Breast epithelium (tissue), 3 donors: ENCODE measurements around the gene TBCC.

Source experiments
- POLR2A ChIP-seq: fragments of 450-650 bp; IDR thresholded peaks from one replicate; pipeline ENCODE4 v1.6.1; 2016; ENCODE audit warnings: antibody characterized with exemption, mild to moderate bottlenecking, moderate library complexity
- POLR2AphosphoS5 ChIP-seq, 3 donors: sonication (generic); formaldehyde crosslinking; IDR thresholded peaks; one replicate each; pipeline ENCODE4 v1.6.1; 2017; ENCODE audit warnings: antibody characterized with exemption in 3 of 3
- TF ChIP-seq, protein P1 (sequence below), 3 donors: fragments of 450-650 bp; IDR thresholded peaks; one replicate each; pipeline ENCODE4 v1.5.1; 2016 to 2017; ENCODE audit warnings: antibody characterized with exemption in 3 of 3, mild to moderate bottlenecking in 3 of 3, moderate library complexity in 3 of 3

DNA sequence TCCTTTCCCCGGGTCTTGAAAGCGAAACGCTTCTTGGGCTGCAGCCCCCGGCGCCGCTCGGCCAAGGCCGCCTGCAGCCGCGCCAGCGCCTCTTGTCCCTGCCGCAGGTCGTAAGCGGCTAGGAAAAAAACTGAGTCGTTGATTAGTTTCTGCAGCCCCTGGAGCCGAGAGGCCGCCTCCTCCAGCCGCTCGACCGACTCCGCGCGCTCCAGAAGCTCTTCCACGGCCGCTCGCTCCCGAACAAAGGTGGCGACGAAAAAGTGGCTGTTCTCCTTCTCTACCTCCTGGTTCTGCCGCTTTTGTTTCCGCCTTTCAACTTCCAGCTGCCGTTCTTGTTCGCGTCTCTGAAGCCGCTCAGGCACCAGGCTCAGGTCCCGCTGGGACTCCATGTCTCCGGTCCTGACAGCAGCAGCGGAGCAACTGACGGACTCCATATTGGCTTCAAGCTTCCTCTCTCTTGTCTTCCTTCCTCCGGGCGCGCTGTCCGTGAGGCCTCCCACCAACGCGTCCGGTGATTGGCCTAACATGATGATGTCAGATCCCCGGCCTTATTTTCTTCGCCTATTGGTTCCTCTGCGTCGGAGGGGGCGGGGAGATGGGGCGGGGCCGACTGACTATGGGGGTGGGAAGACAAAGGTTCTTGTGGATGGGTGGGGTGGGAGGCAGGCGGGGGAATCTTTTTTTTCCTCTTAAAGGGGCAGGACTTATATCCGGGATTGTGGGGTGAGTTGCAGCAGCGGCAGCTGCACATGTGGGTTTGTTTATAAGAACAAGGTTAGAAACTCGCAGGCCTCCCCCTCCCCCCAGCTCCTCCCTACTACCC, at the start of gene TBCC:
- TF ChIP-seq POLR2A (peak; percentile 75), POLR2AphosphoS5 (IDR thresholded peaks at IDR 0.05) (peak; percentile 91 to 98 (median 98))
- TF ChIP-seq, protein P1, sequence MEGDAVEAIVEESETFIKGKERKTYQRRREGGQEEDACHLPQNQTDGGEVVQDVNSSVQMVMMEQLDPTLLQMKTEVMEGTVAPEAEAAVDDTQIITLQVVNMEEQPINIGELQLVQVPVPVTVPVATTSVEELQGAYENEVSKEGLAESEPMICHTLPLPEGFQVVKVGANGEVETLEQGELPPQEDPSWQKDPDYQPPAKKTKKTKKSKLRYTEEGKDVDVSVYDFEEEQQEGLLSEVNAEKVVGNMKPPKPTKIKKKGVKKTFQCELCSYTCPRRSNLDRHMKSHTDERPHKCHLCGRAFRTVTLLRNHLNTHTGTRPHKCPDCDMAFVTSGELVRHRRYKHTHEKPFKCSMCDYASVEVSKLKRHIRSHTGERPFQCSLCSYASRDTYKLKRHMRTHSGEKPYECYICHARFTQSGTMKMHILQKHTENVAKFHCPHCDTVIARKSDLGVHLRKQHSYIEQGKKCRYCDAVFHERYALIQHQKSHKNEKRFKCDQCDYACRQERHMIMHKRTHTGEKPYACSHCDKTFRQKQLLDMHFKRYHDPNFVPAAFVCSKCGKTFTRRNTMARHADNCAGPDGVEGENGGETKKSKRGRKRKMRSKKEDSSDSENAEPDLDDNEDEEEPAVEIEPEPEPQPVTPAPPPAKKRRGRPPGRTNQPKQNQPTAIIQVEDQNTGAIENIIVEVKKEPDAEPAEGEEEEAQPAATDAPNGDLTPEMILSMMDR (IDR thresholded peaks at IDR 0.05): no peak
